Measurements from ENCODE around the gene PSMD12.

DNA sequence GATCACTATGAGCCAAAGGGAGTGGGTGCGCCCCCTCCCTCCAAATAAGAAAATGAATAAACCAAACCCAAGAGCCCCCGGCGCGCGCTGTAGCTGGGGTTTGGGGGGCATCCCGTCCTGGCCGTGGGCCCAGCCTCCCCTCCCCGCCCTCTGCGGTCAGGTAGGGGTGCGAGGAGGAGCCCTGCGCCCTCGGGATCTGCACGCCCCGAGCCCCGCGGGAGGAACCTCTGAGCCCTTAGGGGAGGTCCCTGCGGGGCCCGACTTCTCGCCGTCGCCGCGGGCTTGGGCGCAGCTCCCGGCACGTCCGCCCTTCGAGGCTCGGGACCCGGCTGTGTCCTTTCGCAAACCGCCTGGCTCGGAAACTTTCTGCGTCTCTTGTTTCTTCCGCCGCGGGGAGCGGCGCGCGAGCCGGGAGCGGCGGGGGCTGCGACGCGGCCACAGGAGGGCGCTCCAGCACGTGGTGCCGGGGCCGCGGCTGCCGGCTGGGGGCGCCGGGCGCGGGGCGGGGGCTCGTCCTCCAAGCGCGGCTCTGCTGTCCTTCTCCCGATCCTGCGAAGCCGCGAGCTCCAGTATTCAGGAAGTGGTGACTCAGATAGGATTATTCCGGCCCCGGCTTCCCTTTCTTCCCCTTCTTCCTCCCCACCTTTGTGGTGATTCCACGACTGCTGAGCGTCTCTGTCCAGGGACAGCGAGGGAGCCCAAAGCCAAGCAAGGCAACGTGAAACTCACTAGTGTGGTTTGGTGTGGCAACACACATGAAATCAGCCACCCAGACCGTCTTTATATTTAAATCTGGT, 12.3 kb upstream of the PSMD12 start:
- peak; percentile 53 for TF ChIP-seq CTCF (IDR thresholded peaks at IDR 0.05; ENCODE audit: low read length)
- no peak for TF ChIP-seq EZH2 (IDR thresholded peaks at IDR 0.05; ENCODE audit: borderline replicate concordance, low read length)
